SH-SY5Y (cell line): ENCODE data around the gene CUL4A.

ENCODE experiments used
- GATA2 ChIP-seq: IDR thresholded peaks from 2 replicates; pipeline ENCODE4 v1.6.1; 2011; ENCODE audit warnings: mild to moderate bottlenecking, low read depth, low read length
- GATA3 ChIP-seq: IDR thresholded peaks from 2 replicates; pipeline ENCODE4 v1.6.1; 2011; ENCODE audit warnings: low read depth, mild to moderate bottlenecking, low read length, moderate library complexity

- no peak for TF ChIP-seq GATA2
- TF ChIP-seq GATA3: no peak
Observed at GRCh38 chr13:113297370-113298042, 88.1 kb downstream of the CUL4A start.
